CD4-positive, alpha-beta memory T cell (primary cell): ENCODE measurements around the gene MTREX. TPM values are rescaled to one million over a fixed set of nuclear protein-coding genes. Genes with fewer than 3 reads are reported as not detected.

Experiments used
- CTCF ChIA-PET: fragments of 350-600 bp; sonication (Branson Sonifier 250); formaldehyde crosslinking; loops from one replicate; lab custom pipeline; 2021; ENCODE audit warnings: inconsistent platforms; ENCODE audit not compliant: partially characterized antibody; lab: Charles Lee
- POLR2A ChIA-PET: fragments of 350-600 bp; sonication (Branson Sonifier 250); formaldehyde crosslinking; loops from one replicate; lab custom pipeline; 2021; ENCODE audit not compliant: partially characterized antibody; lab: Charles Lee
- DNase-seq, 5 donors: peaks; one replicate each; pipeline versions ENCODE4 v3.0.0 to v3.0.0-alpha.2; 2020 to 2022; ENCODE audit warnings: mixed read lengths in 1 of 5
- H3K27ac ChIP-seq: one replicate; pipeline ENCODE4 v1.7.0; 2013; ENCODE audit warnings: low read depth, low read length
- H3K27me3 ChIP-seq: 2 replicates; pipeline ENCODE4 v1.7.0; 2013; ENCODE audit warnings: mild to moderate bottlenecking, low read length, moderate library complexity; ENCODE audit not compliant: insufficient read depth
- H3K36me3 ChIP-seq: 2 replicates; pipeline ENCODE4 v1.7.0; 2013; ENCODE audit warnings: mild to moderate bottlenecking, low read length, moderate library complexity; ENCODE audit not compliant: insufficient read depth
- H3K4me1 ChIP-seq: 2 replicates; pipeline ENCODE4 v1.7.0; 2013; ENCODE audit warnings: mild to moderate bottlenecking, low read length, moderate library complexity; ENCODE audit not compliant: insufficient read depth
- H3K4me3 ChIP-seq, 2 donors: one replicate each; pipeline ENCODE4 v1.7.0; 2013; ENCODE audit warnings: low read length in 2 of 2, mild to moderate bottlenecking in 1 of 2
- H3K9me3 ChIP-seq, 2 donors: one replicate each; pipeline ENCODE4 v1.7.0; 2013; ENCODE audit warnings: low read length in 2 of 2, control low read depth in 1 of 2; ENCODE audit not compliant: control insufficient read depth in 1 of 2
- H3K27ac Mint-ChIP-seq, 7 donors: one replicate each; pipeline ENCODE4 v1.8.0; 2020 to 2021; ENCODE audit warnings: mixed read lengths in 7 of 7, mild to moderate bottlenecking in 6 of 7, inconsistent platforms in 3 of 7, moderate library complexity in 3 of 7
- H3K27me3 Mint-ChIP-seq, 2 donors: one replicate each; pipeline ENCODE4 v1.8.0; 2020 to 2021; ENCODE audit warnings: mixed read lengths in 2 of 2
- H3K36me3 Mint-ChIP-seq, 2 donors: one replicate each; pipeline ENCODE4 v1.8.0; 2020 to 2021; ENCODE audit warnings: mixed read lengths in 2 of 2, inconsistent platforms in 1 of 2, mild to moderate bottlenecking in 1 of 2
- H3K4me1 Mint-ChIP-seq, 4 donors: one replicate each; pipeline ENCODE4 v1.8.0; 2020 to 2021; ENCODE audit warnings: mixed read lengths in 4 of 4, mild to moderate bottlenecking in 1 of 4
- H3K4me3 Mint-ChIP-seq, 8 donors: one replicate each; pipeline ENCODE4 v1.8.0; 2020 to 2021; ENCODE audit warnings: mixed read lengths in 8 of 8, mild to moderate bottlenecking in 7 of 8, moderate library complexity in 6 of 8, inconsistent platforms in 3 of 8
- H3K9me3 Mint-ChIP-seq, 8 donors: one replicate each; pipeline ENCODE4 v1.8.0; 2020 to 2021; ENCODE audit warnings: mixed read lengths in 8 of 8, mild to moderate bottlenecking in 5 of 8, inconsistent platforms in 3 of 8, moderate library complexity in 1 of 8
- intact Hi-C: fragments of 100-400 bp; cut with micrococcal nuclease; formaldehyde crosslinking; loops from one replicate; pipeline ENCODE4 v1.15.1; 2023
- polyA plus RNA-seq, 2 donors: library from polyadenylated mRNA; unstranded; fragments of 300-500 nt; fragmentation: Illumina TruSeq; gene quantifications; one replicate each; pipeline ENCODE4 v1.2.3, GENCODE V29; 2021
- total RNA-seq, 2 experiments: library from RNA; stranded (reverse); gene quantifications; one replicate each; pipeline ENCODE4 v1.2.3, GENCODE V29; 2021

MTREX gene
- total and polyA plus RNA-seq, 4 experiments from 2014 or later = 28.8 to 82.2 (median 55.4) TPM

DNA sequence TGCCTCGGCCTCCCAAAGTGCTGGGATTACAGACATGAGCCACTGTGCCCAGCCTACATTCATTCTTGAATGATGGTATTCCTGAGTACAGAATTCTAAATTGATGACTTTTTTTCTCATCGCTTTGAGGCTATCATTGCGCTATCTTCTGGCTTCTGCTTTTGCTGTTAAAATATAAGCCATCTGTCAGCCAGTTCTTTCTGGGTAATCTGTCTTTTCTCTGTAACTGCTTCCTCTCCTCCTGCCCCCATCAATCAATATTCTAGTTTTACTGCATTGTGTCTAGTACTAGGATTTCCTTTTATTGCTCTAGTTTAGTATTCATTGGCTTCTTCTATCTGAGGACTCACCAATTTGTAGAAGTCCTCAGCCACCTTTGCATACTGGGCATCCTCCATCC is 138.0 kb downstream of the MTREX start:
- ChIA-PET POLR2A (no interaction called here), CTCF (no interaction called here)
- Histone ChIP-seq H3K36me3 (no peaks in the 10 kb centered on the region), H3K4me3 (no peak overlapping the region), H3K4me1 (peaks cover 7% of the 10 kb centered on the region), H3K27ac (no peak overlapping the region), H3K27me3 (no peaks in the 10 kb centered on the region), H3K9me3 (no peaks in the 10 kb centered on the region)
- no peaks in the 10 kb centered on the region for H3K9me3 Mint-ChIP-seq
- peaks cover 0 to 5% of the 10 kb centered on the region in 2 donors for H3K36me3 Mint-ChIP-seq
- H3K4me1 Mint-ChIP-seq = peaks cover 10 to 15% (median 11%) of the 10 kb centered on the region in 4 donors
- intact Hi-C loops = no loop called here
- no peak overlapping the region for H3K4me3 Mint-ChIP-seq
- H3K27me3 Mint-ChIP-seq = no peaks in the 10 kb centered on the region
- H3K27ac Mint-ChIP-seq = peak overlapping the region in 1 of 7 donors; percentile 53
- no peak for DNase-seq

DNA sequence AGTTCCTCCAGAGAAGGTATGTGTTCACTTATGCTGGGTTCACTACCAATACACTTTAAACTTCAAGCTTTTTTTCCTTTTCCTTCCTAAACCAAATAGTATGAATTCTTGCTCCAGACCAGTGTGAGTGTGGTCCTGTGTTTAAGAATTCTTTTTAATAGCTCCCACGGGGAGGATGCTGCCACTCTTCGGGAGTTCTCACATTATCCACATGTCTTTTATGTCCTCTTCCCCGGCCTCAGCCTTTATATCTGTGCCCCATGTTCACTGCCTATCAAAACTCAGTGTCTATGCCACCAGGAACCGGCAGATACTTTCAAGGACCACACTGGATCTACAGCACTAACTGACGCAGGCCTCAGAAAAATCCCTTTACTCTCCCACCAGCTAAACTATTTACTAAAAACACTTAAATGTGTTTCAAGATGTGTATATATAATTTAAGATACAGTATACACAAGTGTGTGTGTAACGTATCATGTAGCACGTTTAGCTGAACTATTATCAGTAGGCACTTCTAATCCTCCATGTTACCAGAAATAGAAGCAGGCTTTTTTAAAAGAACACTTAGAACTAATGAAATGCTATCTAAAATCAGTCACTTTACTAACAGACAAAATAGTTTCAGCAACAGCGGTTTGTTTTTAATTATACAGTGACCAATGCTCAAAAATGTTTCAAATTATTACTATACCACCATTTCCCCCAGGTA is 139.0 kb downstream of the MTREX start:
- Histone ChIP-seq H3K4me3 (no peak overlapping the region), H3K4me1 (no peaks in the 10 kb centered on the region), H3K9me3 (no peaks in the 10 kb centered on the region), H3K27ac (no peak overlapping the region), H3K36me3 (no peaks in the 10 kb centered on the region), H3K27me3 (no peaks in the 10 kb centered on the region)
- H3K27ac Mint-ChIP-seq = no peak overlapping the region
- H3K4me3 Mint-ChIP-seq = no peak overlapping the region
- no peaks in the 10 kb centered on the region for H3K9me3 Mint-ChIP-seq
- H3K36me3 Mint-ChIP-seq = peaks cover 2 to 9% of the 10 kb centered on the region in 2 donors
- peaks cover 2 to 5% (median 3%) of the 10 kb centered on the region in 4 donors for H3K4me1 Mint-ChIP-seq
- CTCF ChIA-PET = interaction anchor here (0.5 kb wide), 1 partner anchor 28 kb away, joined by 3 read pairs; no protein-coding TSS in a partner anchor
- POLR2A ChIA-PET = no interaction called here
- intact Hi-C loops = no loop called here
- no peaks in the 10 kb centered on the region for H3K27me3 Mint-ChIP-seq
- DNase-seq = no peak

- no peak overlapping the region for H3K27ac Mint-ChIP-seq
- no peak overlapping the region for H3K4me3 ChIP-seq
- H3K36me3 ChIP-seq = no peaks in the 10 kb centered on the region
- no peaks in the 10 kb centered on the region for H3K9me3 Mint-ChIP-seq
- DNase-seq = no peak
- H3K27me3 Mint-ChIP-seq = no peaks in the 10 kb centered on the region
- H3K36me3 Mint-ChIP-seq = peaks cover 12 to 16% of the 10 kb centered on the region in 2 donors
- intact Hi-C loops = no loop called here
- no peaks in the 10 kb centered on the region for H3K4me1 ChIP-seq
- H3K9me3 ChIP-seq = no peaks in the 10 kb centered on the region
- POLR2A ChIA-PET = no interaction called here
- no peak overlapping the region for H3K4me3 Mint-ChIP-seq
- CTCF ChIA-PET = no interaction called here
- no peaks in the 10 kb centered on the region for H3K27me3 ChIP-seq
- H3K27ac ChIP-seq = no peak overlapping the region
- peaks cover 0 to under 1% (median 0%) of the 10 kb centered on the region in 4 donors for H3K4me1 Mint-ChIP-seq
Observed at GRCh38 chr5:55450050-55450765, 142.4 kb downstream of the MTREX start.

GRCh38 chr5:55451976-55452375 is 144.2 kb downstream of the MTREX start:
- no peaks in the 10 kb centered on the region for H3K27me3 Mint-ChIP-seq
- Histone ChIP-seq H3K4me1 (no peaks in the 10 kb centered on the region), H3K9me3 (no peaks in the 10 kb centered on the region), H3K4me3 (no peak overlapping the region), H3K27me3 (no peaks in the 10 kb centered on the region), H3K27ac (no peak overlapping the region), H3K36me3 (no peaks in the 10 kb centered on the region)
- H3K4me1 Mint-ChIP-seq = no peaks in the 10 kb centered on the region
- no peak overlapping the region for H3K4me3 Mint-ChIP-seq
- ChIA-PET CTCF (no interaction called here), POLR2A (no interaction called here)
- no peaks in the 10 kb centered on the region for H3K9me3 Mint-ChIP-seq
- DNase-seq = no peak
- H3K27ac Mint-ChIP-seq = no peak overlapping the region
- H3K36me3 Mint-ChIP-seq = peaks cover 12 to 19% of the 10 kb centered on the region in 2 donors
- intact Hi-C loops = no loop called here

DNA sequence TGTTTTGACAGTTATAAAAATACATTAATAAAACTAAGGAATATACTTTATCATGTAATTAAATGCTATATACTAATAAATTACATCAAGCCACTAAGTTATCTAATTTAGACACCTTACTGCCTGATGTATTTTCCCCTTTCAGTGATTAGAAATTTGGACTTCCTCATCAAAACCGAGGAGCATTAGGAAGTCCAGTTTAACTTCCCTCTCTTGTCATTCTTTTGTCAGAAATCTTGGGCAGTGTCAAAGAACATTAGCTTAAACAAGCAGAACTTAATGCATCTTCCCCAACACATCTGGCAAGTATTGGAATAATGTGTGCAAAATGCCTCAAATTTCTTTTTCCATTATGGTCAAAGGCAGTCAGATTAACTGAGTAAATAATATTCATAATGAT is 145.4 kb downstream of the MTREX start:
- H3K27ac ChIP-seq = no peak overlapping the region
- H3K9me3 Mint-ChIP-seq = no peaks in the 10 kb centered on the region
- intact Hi-C loops = no loop called here
- POLR2A ChIA-PET = no interaction called here
- no peaks in the 10 kb centered on the region for H3K36me3 ChIP-seq
- no peaks in the 10 kb centered on the region for H3K4me1 Mint-ChIP-seq
- DNase-seq = no peak
- peaks cover 12 to 19% of the 10 kb centered on the region in 2 donors for H3K36me3 Mint-ChIP-seq
- CTCF ChIA-PET = no interaction called here
- H3K27me3 Mint-ChIP-seq = no peaks in the 10 kb centered on the region
- no peaks in the 10 kb centered on the region for H3K27me3 ChIP-seq
- H3K27ac Mint-ChIP-seq = peak overlapping the region in 1 of 7 donors; percentile 31
- H3K4me3 ChIP-seq = no peak overlapping the region
- H3K9me3 ChIP-seq = no peaks in the 10 kb centered on the region
- no peaks in the 10 kb centered on the region for H3K4me1 ChIP-seq
- H3K4me3 Mint-ChIP-seq = no peak overlapping the region

DNA sequence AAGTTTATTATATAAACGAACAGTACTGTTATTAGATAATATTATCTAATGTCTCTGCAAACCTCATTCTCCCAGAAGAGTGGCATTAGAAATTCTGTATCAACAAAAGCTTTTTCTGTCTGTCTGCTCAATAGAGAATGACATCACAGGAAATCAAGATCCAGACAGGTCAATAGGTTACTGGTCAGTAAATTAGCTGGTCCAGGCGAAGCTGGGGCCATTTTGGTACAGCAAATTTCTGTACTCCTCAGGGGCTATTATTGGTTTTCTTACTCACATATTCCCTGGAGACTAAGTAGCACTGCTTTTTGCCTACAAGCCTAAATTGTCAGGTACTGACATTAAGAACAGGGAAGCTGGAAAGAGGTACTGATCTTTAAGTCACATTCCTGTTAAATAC is 146.5 kb downstream of the MTREX start:
- Mint-ChIP-seq H3K4me1 (peaks cover 0 to 1% (median 0%) of the 10 kb centered on the region in 4 donors), H3K9me3 (no peaks in the 10 kb centered on the region), H3K27me3 (no peaks in the 10 kb centered on the region), H3K4me3 (no peak overlapping the region), H3K36me3 (peaks cover 12 to 19% of the 10 kb centered on the region in 2 donors), H3K27ac (no peak overlapping the region)
- intact Hi-C loops = no loop called here
- Histone ChIP-seq H3K4me3 (no peak overlapping the region), H3K36me3 (no peaks in the 10 kb centered on the region), H3K27me3 (no peaks in the 10 kb centered on the region), H3K9me3 (no peaks in the 10 kb centered on the region), H3K4me1 (no peaks in the 10 kb centered on the region), H3K27ac (no peak overlapping the region)
- CTCF ChIA-PET = interaction anchor here (1.6 kb wide), 1 partner anchor 27 kb away, joined by 3 read pairs; no protein-coding TSS in a partner anchor
- DNase-seq = no peak
- POLR2A ChIA-PET = no interaction called here

- Histone ChIP-seq H3K4me1 (no peaks in the 10 kb centered on the region), H3K27ac (no peak overlapping the region), H3K36me3 (no peaks in the 10 kb centered on the region), H3K4me3 (no peak overlapping the region), H3K9me3 (no peaks in the 10 kb centered on the region), H3K27me3 (no peaks in the 10 kb centered on the region)
- Mint-ChIP-seq H3K4me3 (no peak overlapping the region), H3K27me3 (no peaks in the 10 kb centered on the region), H3K4me1 (peaks cover 0 to 1% (median 0%) of the 10 kb centered on the region in 4 donors), H3K27ac (no peak overlapping the region), H3K36me3 (peaks cover 10% of the 10 kb centered on the region in 2 donors), H3K9me3 (no peaks in the 10 kb centered on the region)
- no peak for DNase-seq
- ChIA-PET CTCF (interaction anchor here (1.2 kb wide), 1 partner anchor 15 kb away, joined by 3 read pairs; no protein-coding TSS in a partner anchor), POLR2A (no interaction called here)
- intact Hi-C loops = no loop called here
Observed at GRCh38 chr5:55456216-55456895, 148.6 kb downstream of the MTREX start.
